Retinal pigment epithelial cell (primary cell): ENCODE results near the gene RUNX1.
A peak's percentile ranks its signal among the peaks of the same experiment; 100 is the strongest.

Experiments
- DNase-seq: peaks from one replicate; pipeline ENCODE4 v3.0.0-alpha.2; 2010; ENCODE audit warnings: low read depth
- H3K4me3 ChIP-seq: 2 replicates; pipeline ENCODE4 v1.5.1; 2011; ENCODE audit warnings: mild to moderate bottlenecking, low read length, control low read depth, moderate library complexity
- CTCF ChIP-seq: conservative IDR thresholded peaks from 2 replicates; pipeline ENCODE4 v1.5.1; 2011; ENCODE audit warnings: low read depth, low read length, control low read depth, inconsistent platforms

Gene RUNX1

GRCh38 chr21:34889676-34890469 is 159.2 kb downstream of the RUNX1 start:
- no peak for DNase-seq
- peak overlapping the region; percentile 62 for H3K4me3 ChIP-seq
- TF ChIP-seq CTCF = peak; percentile 51

- no peak for DNase-seq
- TF ChIP-seq CTCF = no peak
- H3K4me3 ChIP-seq = peak overlapping the region; percentile 62
Measured at GRCh38 chr21:34889320-34889675, 159.8 kb downstream of the RUNX1 start.

GRCh38 chr21:34888569-34889319 is 160.4 kb downstream of the RUNX1 start:
- no peak for TF ChIP-seq CTCF

GRCh38 chr21:34887725-34888568 is 161.2 kb downstream of the RUNX1 start:
- H3K4me3 ChIP-seq = peak overlapping the region; percentile 97
- TF ChIP-seq CTCF = no peak
- DNase-seq = peak; percentile 74

More at GRCh38 chr21:34888569-34889319, 160.4 kb downstream of the RUNX1 start:
- peak; percentile 86 for DNase-seq
- H3K4me3 ChIP-seq = peak overlapping the region; percentile 97

GRCh38 chr21:34887105-34887442 is 162.0 kb downstream of the RUNX1 start:
- peak overlapping the region; percentile 97 for H3K4me3 ChIP-seq
- no peak for TF ChIP-seq CTCF
- DNase-seq = no peak

GRCh38 chr21:34886240-34887104 is 162.6 kb downstream of the RUNX1 start:
- H3K4me3 ChIP-seq = peak overlapping the region; percentile 97
- no peak for DNase-seq
- TF ChIP-seq CTCF = peak; percentile 5
